CD4-positive, alpha-beta T cell treated with Interferon gamma for 1 hour (primary cell): ENCODE measurements around the gene TAF1D.
"Not testable (repeated sequence)": the region's sequence is repeated elsewhere in the genome, so short reads cannot be mapped to it uniquely, and the experiment has no call there.

Source experiments
- DNase-seq: peaks from one replicate; pipeline ENCODE4 v3.0.0-alpha.2; 2020

Gene TAF1D

DNA sequence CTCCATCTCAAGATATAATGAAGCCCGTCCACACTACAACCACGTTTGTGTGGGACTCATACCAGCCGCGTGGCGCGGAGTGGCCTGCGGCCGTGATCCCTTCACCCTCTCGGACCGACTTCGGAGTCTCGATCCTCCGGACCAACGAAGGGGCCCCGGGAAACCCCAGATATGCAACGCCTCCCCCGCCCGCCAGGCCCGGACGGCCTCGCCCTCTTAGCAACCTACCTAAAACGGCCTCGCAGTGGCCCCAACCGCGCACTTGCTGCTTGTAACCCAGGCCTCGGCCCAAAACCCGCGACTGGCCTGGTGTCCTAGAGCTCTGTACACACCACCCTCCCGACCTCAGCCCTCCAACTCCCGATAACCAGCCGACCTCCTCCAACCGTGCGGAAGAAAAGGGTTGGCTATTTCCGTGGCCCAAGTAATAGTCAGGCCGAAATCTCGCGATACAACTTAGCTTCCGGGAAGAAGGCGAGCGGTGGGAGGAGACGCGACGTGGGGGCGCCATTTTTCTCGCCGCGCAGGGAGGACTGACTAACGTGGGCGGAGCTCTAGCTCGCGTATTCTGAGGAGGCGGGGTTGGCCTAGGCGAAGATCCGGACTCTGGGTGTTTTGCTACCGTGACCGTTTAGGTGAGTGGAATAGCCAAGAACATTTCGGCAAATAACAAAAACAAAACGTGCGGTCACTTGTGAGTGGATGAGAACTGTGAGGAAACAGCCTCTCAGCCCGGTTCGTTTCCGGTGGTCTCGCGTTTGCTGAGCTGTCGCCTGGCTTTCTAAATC is at the start of gene TAF1D, which contains the start of gene C11orf54:
Gene TAF1D (minus strand): TSS at position 402 of the 788 bp plus-strand sequence. CDS start 2,191 bp downstream, outside the sequence.
Gene C11orf54 (plus strand): TSS at position 579 of the 788 bp plus-strand sequence. CDS start 5,722 bp downstream, outside the sequence.
- peak; percentile 96 for DNase-seq

DNA sequence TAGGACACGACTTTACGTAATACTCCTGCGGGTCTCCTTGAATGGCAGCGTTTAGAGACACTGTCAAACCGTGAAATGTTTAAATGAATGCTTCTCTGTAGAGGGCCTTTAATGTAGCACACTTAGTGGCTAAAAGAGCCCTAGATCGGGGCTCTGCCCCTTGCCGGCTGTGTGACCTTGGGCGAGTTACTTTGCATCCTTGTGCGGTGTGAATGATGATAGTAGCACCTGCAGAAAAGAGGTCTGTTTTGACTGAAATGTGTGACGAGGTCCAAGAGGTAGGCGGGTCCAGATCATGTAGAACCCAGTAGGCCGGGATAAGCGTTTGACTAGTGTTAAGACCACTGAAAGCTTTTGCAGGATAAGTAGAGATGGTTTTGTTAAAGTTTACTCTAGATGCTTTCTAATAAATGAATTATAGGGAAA is 43.7 kb upstream of the TAF1D start:
- DNase-seq = no peak

DNA sequence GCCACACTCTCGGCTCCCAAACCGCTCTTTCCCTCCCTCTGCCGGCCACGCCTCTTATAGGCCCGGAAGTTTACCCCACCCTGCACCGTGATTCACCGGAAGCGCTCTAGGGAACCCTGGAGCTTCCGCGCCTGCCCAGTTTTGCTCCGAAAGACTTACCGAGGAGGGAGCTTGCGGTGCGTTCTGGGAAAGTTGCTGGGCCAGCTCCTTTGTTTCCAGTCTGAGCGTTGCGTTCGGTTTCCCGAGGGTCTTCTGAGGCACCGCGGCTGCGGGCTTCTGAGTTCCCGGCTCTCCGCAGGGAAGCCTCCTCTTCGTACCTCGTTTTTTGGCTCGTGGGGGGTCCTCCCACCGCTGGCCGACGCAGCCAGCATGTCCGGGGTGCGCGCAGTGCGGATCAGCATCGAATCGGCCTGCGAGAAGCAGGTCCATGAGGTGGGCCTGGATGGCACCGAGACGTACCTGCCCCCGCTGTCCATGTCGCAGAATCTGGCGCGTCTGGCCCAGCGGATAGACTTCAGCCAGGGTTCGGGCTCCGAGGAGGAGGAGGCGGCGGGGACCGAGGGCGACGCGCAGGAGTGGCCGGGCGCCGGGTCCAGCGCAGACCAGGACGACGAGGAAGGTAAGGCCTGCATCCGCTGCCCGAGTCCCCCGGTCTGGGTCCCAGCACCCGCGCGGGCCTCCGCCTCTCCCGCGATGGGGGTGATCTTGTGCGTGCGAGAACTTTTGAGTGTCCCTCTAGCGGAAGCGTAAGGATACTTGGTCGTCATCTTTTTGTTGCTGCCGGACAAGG is 43.0 kb upstream of the TAF1D start, which contains the start of gene MED17:
Gene MED17 (plus strand): TSS at position 138 of the 790 bp plus-strand sequence. CDS start 232 bp downstream, at position 370.
- peak; percentile 84 for DNase-seq

GRCh38 chr11:93783765-93784144 is 42.5 kb upstream of the TAF1D start:
- DNase-seq = no peak

GRCh38 chr11:93783362-93783761 is 42.1 kb upstream of the TAF1D start:
- DNase-seq = no peak

DNA sequence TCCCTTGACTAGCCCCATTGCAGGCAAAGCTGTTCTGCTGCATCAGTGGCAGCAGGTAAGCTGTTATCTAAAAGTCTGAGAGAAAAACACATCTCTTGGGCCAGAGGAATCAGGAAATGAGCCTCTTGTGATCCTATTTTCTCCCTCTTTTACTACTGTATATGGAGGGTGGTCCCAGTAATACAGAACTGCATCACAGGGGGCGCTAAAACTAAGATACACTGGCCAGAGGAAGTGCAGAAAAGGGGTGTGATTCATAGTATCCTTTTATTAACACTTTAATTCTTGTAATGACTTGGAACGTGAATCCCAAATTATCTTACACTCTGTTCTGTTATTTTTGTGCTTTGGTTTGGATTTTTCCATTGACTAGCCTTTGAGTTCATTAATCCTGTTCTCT is 34.0 kb upstream of the TAF1D start:
- DNase-seq = no peak

- DNase-seq = not testable (repeated sequence)
These were observed 33.3 kb upstream of the TAF1D start for GRCh38 chr11:93774560-93774959.

DNA sequence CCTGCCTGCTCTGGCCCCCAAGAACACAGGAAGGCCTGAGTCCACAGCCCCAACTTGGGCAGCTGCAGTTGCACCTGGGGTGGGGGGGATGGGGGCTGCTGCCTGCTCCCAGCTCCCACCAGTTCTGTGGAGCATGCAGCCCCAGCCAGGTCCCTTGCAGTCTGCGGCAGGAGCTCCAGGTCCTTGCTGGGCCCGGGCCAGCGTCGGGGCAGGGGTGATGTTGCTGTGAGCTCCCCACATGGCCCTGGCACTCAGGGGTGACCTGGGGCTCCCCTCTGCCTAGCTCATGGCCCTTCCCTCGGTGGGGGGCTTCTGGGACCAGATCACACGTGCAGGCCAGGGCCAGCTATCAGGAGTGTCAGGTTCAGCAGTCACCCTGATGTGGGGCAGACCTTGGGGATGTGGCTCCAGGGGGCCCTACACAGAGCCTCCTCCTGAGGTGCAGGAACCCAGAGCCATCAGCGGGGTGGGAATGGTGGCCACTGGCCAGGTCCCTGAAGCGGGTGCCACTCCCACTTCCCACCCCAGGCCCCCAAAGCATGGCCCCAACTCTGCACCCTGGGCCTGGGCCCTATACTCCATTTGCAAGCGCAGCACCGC is 32.4 kb upstream of the TAF1D start:
- DNase-seq = no peak

GRCh38 chr11:93773045-93773477 is 31.8 kb upstream of the TAF1D start:
- no peak for DNase-seq

DNA sequence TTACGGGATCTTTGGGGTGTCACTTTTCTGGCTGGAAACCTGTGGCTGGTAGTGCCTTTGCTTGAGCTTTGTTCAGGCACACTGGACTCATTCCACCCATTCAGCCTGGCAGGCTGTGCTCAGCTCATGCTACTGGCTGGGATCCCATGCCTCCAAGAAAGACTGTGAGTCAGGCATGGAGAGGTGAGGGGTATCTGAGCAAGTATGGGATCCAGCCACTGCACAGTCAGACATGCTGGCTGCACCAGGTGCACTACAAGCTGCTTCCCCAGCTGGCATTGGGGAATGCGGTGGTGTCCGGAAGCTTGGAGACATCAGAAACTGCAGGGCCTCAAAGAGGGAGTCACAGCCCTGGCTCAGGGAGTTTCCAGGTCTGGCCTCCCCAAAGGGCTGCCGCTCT is 30.8 kb upstream of the TAF1D start:
- DNase-seq = no peak

- no peak for DNase-seq
These were observed 28.9 kb upstream of the TAF1D start for GRCh38 chr11:93770160-93770559.

DNA sequence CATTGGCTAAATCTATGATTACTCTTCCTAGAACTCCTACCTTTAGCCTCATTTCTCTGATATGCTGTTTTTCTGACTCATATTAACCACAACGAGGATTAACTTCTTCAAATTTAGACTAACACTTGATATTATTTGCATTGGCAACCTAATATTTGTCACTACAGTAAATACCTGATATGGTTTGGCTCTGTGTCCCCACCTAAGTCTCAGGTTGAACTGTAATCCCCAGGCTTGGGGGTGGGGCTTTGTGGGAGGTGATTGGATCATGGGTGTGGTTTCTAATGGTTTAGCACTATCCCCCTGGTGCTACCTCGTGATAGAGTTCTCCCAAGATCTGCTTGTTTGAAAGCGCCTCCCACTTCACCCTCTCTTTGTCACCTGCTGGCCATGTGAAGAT is 25.7 kb upstream of the TAF1D start:
- DNase-seq = no peak

DNA sequence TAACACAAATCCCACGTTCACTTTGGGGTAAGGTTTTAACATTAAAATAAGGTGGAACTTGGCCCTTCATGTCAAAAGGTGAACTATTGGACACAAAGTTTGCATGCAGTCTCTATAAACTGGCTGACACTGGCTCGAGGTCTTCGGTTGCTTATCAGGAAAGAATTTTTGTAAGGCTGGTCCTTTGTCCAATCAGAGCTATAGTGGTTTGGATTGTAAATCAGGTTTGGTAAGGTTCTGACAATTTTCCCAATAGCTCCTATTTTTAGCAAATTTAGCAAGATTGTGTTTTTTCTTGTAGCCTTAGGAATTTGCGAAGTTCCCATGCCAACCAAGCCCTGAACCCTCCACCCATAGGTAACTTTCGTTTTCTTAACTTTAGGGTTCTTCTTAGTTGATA is 25.2 kb upstream of the TAF1D start:
- no peak for DNase-seq

- no peak for DNase-seq
These were observed 24.3 kb upstream of the TAF1D start for GRCh38 chr11:93765551-93765950.

DNA sequence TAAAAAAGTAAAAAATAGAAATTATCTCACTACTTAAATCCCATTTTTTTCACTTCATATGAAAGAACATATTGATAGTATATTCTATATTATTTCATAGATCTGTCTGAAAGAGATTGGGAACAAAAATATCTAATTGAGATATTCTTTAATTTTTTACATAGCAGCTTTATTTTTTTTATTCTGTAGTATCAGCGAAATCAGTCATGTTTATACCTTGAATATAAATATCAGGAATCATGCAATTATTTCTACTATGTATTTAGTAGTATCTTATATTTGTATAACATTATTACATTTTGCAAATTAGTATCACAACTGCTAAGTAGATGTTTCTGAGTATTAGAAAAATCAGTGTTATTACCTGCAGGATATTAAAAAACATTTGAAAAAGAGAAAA is 20.6 kb upstream of the TAF1D start:
- no peak for DNase-seq

GRCh38 chr11:93759123-93759522 is 17.8 kb upstream of the TAF1D start:
- DNase-seq = not testable (repeated sequence)

GRCh38 chr11:93757924-93758865 is 16.9 kb upstream of the TAF1D start:
- DNase-seq = no peak

DNA sequence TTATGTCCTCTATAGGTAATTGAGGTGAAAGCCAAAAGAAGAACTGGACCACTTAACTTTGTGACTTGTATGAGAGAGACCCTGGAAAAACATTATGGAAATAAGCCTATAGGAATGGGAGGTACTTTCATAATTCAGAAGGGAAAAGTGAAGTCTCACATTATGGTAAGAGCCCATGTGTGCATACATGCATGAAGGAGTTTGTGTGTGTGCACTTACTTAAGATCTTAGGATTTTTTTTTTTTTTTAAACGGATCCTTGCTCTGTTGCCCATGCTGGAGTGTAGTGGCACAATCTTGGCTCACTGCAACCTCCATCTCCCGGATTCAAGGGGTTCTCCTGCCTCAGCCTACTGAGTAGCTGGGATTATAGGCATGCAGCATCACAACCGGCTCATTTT is 16.0 kb upstream of the TAF1D start:
- DNase-seq = no peak

DNA sequence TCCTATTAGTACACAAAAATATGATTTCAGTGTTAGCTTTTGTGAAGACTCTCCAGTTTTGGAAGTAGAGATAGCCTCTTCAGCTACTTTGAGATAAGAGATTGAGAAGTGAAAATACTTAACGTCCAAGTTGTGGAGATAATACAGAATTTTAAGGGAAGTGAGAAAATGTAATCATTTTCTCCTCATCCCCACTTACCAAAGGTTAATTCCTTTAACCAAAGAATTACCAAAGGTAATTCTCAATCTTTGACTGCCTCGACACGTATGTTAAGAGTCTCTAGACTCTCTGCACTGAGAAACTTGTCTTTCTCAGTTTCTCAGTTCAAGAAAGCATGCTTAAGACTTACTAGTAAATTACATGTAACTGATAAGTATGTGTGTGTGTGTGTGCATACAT is 15.5 kb upstream of the TAF1D start:
- no peak for DNase-seq

GRCh38 chr11:93753241-93753640 is 11.9 kb upstream of the TAF1D start:
- no peak for DNase-seq

DNA sequence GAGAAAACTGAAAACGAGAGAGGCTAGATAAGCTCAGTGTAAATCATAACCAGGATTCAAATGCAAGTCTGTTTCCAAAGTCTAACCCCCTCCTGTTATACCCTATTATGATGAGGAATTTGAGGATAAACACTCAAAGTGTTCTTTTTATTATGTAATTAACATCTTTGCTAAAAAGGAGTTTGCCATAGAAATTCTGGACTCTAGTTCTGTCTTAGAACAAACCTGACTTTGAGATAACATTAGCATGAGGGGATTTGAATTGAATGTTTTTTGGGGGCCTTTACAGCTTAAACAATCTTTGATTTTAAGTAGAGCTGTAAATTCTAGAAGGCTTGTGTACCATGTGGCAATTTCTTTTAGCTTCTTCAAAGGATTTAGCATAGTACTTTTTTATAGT is 9.7 kb upstream of the TAF1D start:
- DNase-seq = no peak

- DNase-seq = no peak
These were observed 5.8 kb upstream of the TAF1D start for GRCh38 chr11:93747122-93747521.
